Measurements from ENCODE around the gene RANBP17. TPM values are rescaled to one million over a fixed set of nuclear protein-coding genes. Genes with fewer than 3 reads are reported as not detected.

Gene RANBP17
- total and polyA plus RNA-seq, 9 of the 15 experiments (the other 6 are each of a cell fraction or from before 2014, with no cell fraction given): not detected

DNA sequence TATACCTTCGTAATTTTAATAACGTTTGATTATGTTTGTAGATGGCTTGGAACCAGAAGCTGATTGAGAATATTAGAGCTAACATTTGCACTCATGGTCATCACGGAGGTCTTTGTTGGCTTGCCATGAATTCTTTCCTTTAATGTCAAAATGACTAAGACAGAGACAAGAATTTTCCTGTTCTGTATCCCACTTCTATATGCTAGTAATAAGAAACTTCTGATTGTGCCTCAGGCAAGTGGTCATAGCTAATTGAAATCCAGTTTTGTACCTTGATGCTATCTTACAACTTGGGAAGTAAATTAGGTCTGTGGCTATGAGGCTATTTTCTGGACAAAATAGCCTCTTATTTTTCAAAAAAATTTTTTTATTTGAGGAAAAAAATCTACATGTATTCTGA lies 167.6 kb downstream of the RANBP17 start:
- ChIA-PET CTCF (ENCODE audit: low intra/inter-chr PET ratio) (no interaction called here), POLR2A (no interaction called here)
- FAIRE-seq: no peak
- Histone ChIP-seq H3K27me3 (ENCODE audit: control insufficient read depth in 2 of 2, insufficient read depth in 2 of 2, low read length in 2 of 2) (no peaks in the 10 kb centered on the region), H3K9me3 (replicated peaks; ENCODE audit: control insufficient read depth, insufficient read depth, low read depth, low read length) (no peaks in the 10 kb centered on the region; the same call in 1 of the 2 replicates), H3K4me3 (no peak overlapping the region), H3K27ac (ENCODE audit: extremely low read depth, low read depth, low read length) (no peak overlapping the region), H3K4me2 (ENCODE audit: insufficient read depth, low read length) (no peak overlapping the region), H3K4me1 (replicated peaks in 1 of 2; ENCODE audit: control insufficient read depth in 2 of 2, insufficient read depth in 2 of 2, low read length in 2 of 2) (no peaks in the 10 kb centered on the region), H2AFZ (ENCODE audit: low read depth, low read length) (no peak overlapping the region), H3K36me3 (ENCODE audit: control insufficient read depth, insufficient read depth, low read length) (no peaks in the 10 kb centered on the region), H3K9ac (ENCODE audit: insufficient read depth in 1 of 2, low read depth in 2 of 2, low read length in 2 of 2) (no peak overlapping the region), H3K79me2 (ENCODE audit: control insufficient read depth, insufficient read depth, low read length) (no peaks in the 10 kb centered on the region), H3K9me1 (ENCODE audit: control insufficient read depth, insufficient read depth, low read length) (no peaks in the 10 kb centered on the region), H4K20me1 (replicated peaks; ENCODE audit: control insufficient read depth, insufficient read depth, low read length) (no peaks in the 10 kb centered on the region)
- no peak for ATAC-seq
- BruUV-seq (replicated peaks): no TSS peak
- in situ Hi-C loops (cut with MboI) (no loop called here), intact Hi-C loops (cut with micrococcal nuclease) (no loop called here)
- TF ChIP-seq SMARCE1 (IDR thresholded peaks at IDR 0.05) (no peak), ZNF184 (CRISPR knock-in tag; IDR thresholded peaks at IDR 0.05) (no peak), GTF2E2 (tag; IDR thresholded peaks at IDR 0.05) (no peak), PRPF4 (IDR thresholded peaks at IDR 0.05; ENCODE audit: insufficient read depth, low read depth, low read length, poor library complexity, severe bottlenecking) (no peak), ELF1 (tag; IDR thresholded peaks at IDR 0.05) (no peak), MTA1 (IDR thresholded peaks at IDR 0.05; ENCODE audit: borderline replicate concordance) (no peak), NFIX (CRISPR knock-in tag; IDR thresholded peaks at IDR 0.05; ENCODE audit: low read depth) (no peak), TAL1 (IDR thresholded peaks at IDR 0.05) (no peak), CC2D1A (IDR thresholded peaks at IDR 0.05) (no peak), CHCHD3 (CRISPR knock-in tag; IDR thresholded peaks at IDR 0.05) (no peak), GTF2F1 (IDR thresholded peaks at IDR 0.05; ENCODE audit: low read depth, low read length) (no peak), KLF6 (CRISPR knock-in tag; IDR thresholded peaks at IDR 0.05; ENCODE audit: borderline replicate concordance) (no peak)
- TF ChIP-seq, protein P1, sequence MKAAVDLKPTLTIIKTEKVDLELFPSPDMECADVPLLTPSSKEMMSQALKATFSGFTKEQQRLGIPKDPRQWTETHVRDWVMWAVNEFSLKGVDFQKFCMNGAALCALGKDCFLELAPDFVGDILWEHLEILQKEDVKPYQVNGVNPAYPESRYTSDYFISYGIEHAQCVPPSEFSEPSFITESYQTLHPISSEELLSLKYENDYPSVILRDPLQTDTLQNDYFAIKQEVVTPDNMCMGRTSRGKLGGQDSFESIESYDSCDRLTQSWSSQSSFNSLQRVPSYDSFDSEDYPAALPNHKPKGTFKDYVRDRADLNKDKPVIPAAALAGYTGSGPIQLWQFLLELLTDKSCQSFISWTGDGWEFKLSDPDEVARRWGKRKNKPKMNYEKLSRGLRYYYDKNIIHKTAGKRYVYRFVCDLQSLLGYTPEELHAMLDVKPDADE (conservative IDR thresholded peaks at IDR 0.05; ENCODE audit: control insufficient read depth, low read depth, low read length): no peak
- TF ChIP-seq, protein P2, sequence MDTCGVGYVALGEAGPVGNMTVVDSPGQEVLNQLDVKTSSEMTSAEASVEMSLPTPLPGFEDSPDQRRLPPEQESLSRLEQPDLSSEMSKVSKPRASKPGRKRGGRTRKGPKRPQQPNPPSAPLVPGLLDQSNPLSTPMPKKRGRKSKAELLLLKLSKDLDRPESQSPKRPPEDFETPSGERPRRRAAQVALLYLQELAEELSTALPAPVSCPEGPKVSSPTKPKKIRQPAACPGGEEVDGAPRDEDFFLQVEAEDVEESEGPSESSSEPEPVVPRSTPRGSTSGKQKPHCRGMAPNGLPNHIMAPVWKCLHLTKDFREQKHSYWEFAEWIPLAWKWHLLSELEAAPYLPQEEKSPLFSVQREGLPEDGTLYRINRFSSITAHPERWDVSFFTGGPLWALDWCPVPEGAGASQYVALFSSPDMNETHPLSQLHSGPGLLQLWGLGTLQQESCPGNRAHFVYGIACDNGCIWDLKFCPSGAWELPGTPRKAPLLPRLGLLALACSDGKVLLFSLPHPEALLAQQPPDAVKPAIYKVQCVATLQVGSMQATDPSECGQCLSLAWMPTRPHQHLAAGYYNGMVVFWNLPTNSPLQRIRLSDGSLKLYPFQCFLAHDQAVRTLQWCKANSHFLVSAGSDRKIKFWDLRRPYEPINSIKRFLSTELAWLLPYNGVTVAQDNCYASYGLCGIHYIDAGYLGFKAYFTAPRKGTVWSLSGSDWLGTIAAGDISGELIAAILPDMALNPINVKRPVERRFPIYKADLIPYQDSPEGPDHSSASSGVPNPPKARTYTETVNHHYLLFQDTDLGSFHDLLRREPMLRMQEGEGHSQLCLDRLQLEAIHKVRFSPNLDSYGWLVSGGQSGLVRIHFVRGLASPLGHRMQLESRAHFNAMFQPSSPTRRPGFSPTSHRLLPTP (IDR thresholded peaks at IDR 0.05; ENCODE audit: borderline replicate concordance, extremely low read depth, insufficient read length): no peak
- 0% methylated on average over 3 of the region's 3 CpGs for WGBS (ENCODE audit: insufficient coverage, low coverage, missing lambda C conversion rate)
- no peak for DNase-seq (ENCODE audit: extremely low read depth in 1 of 4, low spot score in 3 of 4)

Measured in K562 (cell line).